ENCODE measurements around the gene ZDHHC4. TPM values are rescaled to one million over a fixed set of nuclear protein-coding genes. Genes with fewer than 3 reads are reported as not detected.
"Not testable (repeated sequence)": the region's sequence is repeated elsewhere in the genome, so short reads cannot be mapped to it uniquely, and the experiment has no call there.

ZDHHC4 gene
- total and polyA plus RNA-seq, 3 donors from 2014 or later: 59.4 to 77.7 (median 75.8) TPM

- Histone ChIP-seq H3K36me3 (ENCODE audit: low read depth, missing control alignments) (no peaks in the 10 kb centered on the region), H3K27me3 (no peaks in the 10 kb centered on the region), H3K4me1 (peaks cover 11% of the 10 kb centered on the region), H3K4me3 (peak overlapping the region in 1 of 2 donors; percentile 70), H3K27ac (peak overlapping the region; percentile 79 to 95), H3K9me3 (no peaks in the 10 kb centered on the region)
- no peak for DNase-seq
- TF ChIP-seq CTCF (IDR thresholded peaks at IDR 0.05) (no peak), POLR2A (IDR thresholded peaks at IDR 0.05) (no peak)
- intact Hi-C loops (cut with DNase I; ENCODE audit: low total_unique reads): no loop called here
- 74 to 81% methylated on average over 15 to 18 of the region's 18 CpGs for WGBS, 2 donors
These were observed 1.1 kb downstream of the ZDHHC4 start for GRCh38 chr7:6578114-6579084.

GRCh38 chr7:6579446-6579845 lies 2.2 kb downstream of the ZDHHC4 start:
- Histone ChIP-seq H3K4me3 (no peak overlapping the region), H3K27ac (no peak overlapping the region), H3K27me3 (no peaks in the 10 kb centered on the region), H3K36me3 (ENCODE audit: low read depth, missing control alignments) (no peaks in the 10 kb centered on the region), H3K9me3 (no peaks in the 10 kb centered on the region), H3K4me1 (peaks cover 11% of the 10 kb centered on the region)
- 86 to 96% methylated on average over 4 of the region's 4 CpGs for WGBS, 2 donors
- peak in 1 of 3 experiments; percentile 9 for TF ChIP-seq CTCF (IDR thresholded peaks at IDR 0.05)
- TF ChIP-seq POLR2A (IDR thresholded peaks at IDR 0.05): no peak
- intact Hi-C loops (cut with DNase I; ENCODE audit: low total_unique reads): no loop called here
- no peak for DNase-seq

- intact Hi-C loops (cut with DNase I; ENCODE audit: low total_unique reads); H3K4me1 ChIP-seq; H3K27ac ChIP-seq; H3K36me3 ChIP-seq (ENCODE audit: low read depth, missing control alignments); H3K9me3 ChIP-seq; H3K4me3 ChIP-seq; H3K27me3 ChIP-seq; DNase-seq: not testable (repeated sequence)
- 93 to 94% methylated on average over 8 of the region's 8 CpGs for WGBS, 2 donors
These were observed 8.6 kb downstream of the ZDHHC4 start for GRCh38 chr7:6585746-6586432.

- Histone ChIP-seq H3K9me3 (no peaks in the 10 kb centered on the region), H3K36me3 (ENCODE audit: low read depth, missing control alignments) (no peaks in the 10 kb centered on the region), H3K27me3 (no peaks in the 10 kb centered on the region), H3K4me3 (no peak overlapping the region), H3K4me1 (peaks cover 10% of the 10 kb centered on the region), H3K27ac (no peak overlapping the region)
- DNase-seq: no peak
- TF ChIP-seq POLR2A (IDR thresholded peaks at IDR 0.05) (no peak), CTCF (IDR thresholded peaks at IDR 0.05) (no peak)
- intact Hi-C loops (cut with DNase I; ENCODE audit: low total_unique reads): no loop called here
- WGBS, 2 donors: 83% methylated on average over 9 of the region's 9 CpGs
These were observed 11.3 kb downstream of the ZDHHC4 start for GRCh38 chr7:6588566-6588965.

- WGBS, 2 donors: 36 to 40% methylated on average over 13 to 22 of the region's 22 CpGs
- Histone ChIP-seq H3K27ac (peak overlapping the region; percentile 39 to 58), H3K4me1 (peaks cover 10% of the 10 kb centered on the region), H3K27me3 (no peaks in the 10 kb centered on the region), H3K9me3 (no peaks in the 10 kb centered on the region), H3K36me3 (ENCODE audit: low read depth, missing control alignments) (no peaks in the 10 kb centered on the region), H3K4me3 (peak overlapping the region; percentile 60 to 91)
- no peak for DNase-seq
- intact Hi-C loops (cut with DNase I; ENCODE audit: low total_unique reads): no loop called here
- TF ChIP-seq POLR2A (IDR thresholded peaks at IDR 0.05) (no peak), CTCF (IDR thresholded peaks at IDR 0.05) (no peak)
These were observed 12.0 kb downstream of the ZDHHC4 start for GRCh38 chr7:6589151-6589828.
